Stimulated activated CD4-positive, alpha-beta T cell treated with anti-CD3 and anti-CD28 coated beads, Interleukin-4, amount 100 ng/mL, for 1 hour (primary cell): ENCODE results near the gene ALK.

Experiments
- DNase-seq: peaks from one replicate; pipeline ENCODE4 v3.0.0-alpha.2; 2020

ALK gene

DNA sequence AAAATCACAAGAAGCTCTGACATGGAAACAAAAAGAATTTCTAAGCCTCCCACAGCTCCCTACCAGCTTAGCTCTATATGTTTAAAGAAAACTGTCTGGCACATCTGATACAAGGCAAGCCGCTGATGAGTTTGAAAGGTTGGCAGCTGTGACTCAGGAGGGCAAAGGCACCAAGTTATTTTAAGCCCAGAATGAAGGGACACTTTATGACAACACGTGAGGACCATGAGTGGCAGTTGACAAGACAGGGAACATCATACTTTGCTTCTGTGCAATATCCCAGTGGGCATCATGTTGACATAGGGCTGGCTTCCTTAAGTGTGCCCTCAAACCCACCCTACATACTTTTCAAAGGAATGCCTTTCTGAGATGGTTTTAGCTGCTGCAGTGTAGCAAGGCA lies 533.3 kb downstream of the ALK start:
- no peak for DNase-seq

DNA sequence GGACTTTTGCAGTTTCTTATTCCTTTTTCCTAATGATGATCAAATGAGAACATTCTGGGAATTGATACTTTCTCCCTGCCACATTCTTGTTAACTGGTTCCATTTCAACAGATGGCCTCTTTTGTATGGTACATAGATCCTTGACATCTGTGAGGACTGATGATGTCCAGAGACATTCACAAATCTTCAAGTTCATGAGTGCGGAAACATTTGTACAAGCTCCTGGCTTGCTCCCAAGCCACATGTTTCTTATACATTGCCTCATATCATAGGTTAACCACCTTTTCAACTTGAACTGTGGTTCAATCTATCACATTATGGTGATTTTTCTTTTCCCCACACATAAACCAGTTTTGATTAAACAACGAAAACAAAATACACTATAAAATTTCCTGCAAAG lies 538.9 kb downstream of the ALK start:
- DNase-seq = no peak

DNA sequence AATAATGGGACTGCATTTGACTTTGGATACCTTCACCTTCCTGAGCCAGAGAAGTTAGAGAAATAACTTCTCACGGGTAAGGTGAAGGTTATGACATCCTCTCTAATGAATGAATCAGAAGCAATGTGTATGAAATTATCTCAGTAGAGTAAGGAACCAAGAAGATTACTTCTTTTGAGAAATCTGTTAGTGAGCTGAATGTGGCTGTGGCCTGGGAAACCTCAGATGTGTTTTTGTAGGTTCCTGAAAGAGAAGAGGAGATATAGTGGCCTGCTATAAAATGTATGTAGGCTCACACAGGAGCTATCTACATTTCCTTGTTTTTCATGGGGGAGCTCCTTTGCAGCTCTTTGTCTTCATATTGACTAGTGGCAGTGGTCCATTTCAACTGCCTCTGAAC lies 543.6 kb downstream of the ALK start:
- no peak for DNase-seq

DNA sequence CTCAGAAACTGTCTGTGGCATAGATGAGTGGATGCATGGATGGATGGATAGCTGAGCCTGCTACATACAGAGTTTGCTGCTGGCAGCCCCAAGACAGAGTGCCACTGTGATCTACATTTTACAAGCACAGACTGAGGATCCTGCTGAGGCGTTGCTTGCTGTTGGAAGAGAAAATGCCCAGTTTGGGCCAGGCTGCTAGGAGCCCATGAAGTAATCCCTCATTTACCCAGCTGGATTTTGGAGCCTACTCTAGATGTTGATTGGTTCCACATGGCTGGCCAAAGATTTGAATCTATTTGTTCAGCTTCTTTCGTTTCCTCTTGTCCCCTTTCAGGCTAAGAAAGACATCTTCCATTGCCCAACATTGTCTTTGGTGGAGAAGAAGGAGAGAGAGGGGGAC lies 544.8 kb downstream of the ALK start:
- no peak for DNase-seq

DNA sequence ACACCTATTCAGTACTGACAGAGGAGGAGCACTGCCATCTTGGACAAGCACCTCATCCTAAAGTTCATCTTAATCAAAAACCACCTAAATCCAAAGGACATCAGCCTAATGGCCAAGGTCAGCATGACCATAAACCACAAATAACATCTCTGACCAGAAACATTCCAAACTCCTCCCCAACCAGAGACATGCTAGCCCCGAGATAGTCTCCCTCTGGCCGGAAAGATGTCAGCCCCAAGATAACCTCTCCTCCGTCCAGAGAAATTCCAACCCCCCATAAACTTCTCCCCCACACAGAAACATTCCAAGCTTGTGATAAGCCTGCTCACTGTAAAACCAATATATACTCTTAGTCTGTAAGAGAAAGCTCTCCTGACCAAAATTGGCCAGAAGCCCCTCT lies 545.5 kb downstream of the ALK start:
- no peak for DNase-seq

DNA sequence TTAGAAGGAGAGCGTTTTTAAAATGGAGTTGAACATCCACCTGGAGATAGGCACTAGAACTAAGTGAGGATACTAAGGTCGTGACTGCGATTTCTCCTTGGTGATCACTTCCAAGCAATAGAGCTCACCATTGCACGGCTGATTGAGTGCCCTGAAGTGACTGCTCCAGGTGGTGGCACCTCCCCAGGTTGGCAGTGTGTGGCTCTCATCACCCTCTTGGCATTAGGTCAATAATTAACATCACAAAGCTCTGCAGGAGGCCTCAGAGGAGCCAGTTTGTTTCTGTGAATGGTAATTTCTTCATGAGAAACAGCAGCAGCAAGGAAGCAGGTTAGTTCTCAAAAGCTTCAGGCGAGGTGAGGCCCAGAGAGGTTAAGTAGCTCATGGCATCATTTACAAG lies 546.6 kb downstream of the ALK start:
- DNase-seq = no peak

DNA sequence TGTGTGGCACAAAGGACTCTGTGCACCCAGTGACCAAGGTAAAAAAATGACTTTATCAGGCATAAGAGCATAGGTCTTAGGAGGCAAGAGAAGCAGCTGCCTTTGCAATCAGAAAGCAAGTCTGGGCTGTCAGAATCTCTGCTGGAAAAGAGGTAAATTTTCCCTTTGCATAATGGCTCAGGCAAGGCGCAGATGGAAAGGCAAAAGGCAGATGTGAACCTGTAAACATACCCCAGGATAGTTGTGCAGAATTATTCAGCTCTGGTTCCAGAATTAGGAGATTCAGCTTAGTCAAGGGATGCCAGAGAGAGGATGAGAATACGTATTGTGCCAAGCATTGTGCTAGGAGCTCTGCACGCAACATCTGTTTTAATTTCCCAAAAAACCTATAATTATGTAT lies 547.5 kb downstream of the ALK start:
- DNase-seq = no peak

DNA sequence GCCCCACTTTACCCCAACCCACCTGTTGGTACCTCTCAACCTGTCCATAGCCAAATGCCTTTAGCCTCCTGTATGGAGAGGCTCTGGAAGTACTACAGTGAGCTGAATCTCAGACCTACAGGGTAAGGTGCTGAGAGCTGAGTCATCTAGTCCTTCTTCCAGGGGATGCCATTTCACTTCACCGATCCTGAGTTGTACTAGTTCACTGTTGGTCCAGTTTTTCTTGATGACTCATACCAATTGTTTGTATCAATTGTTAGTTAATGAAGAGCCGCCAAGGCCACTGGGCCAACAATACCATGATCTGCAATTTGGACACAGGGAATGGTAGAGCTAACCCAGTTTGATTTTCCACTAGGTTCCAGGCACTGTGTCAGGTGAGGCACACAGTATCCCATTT lies 549.2 kb downstream of the ALK start:
- no peak for DNase-seq

DNA sequence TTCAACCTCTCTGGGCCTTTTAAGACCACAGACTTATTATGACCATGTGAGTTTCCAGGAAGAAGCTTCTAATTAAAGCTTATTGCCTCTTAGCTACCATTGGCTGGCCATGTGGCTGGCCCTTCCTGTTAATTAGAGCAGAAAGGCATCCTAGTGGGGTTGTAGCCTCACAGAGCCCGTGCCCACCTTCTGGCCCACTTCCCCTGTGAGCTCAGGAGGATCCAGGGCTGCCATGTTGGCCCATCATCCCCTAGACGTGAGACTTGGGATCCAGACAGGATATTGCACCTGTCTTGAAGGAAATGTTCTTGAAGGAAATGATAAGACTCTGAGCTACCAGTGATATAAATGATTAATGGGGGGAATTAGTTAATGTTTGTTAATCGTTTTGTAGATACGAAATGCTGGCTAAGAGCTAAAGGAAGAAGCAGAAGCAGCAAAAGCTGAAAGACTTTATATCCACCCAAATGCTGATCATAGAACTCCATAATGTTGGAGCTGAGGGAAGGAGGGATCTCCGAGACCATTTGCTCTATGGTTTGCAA lies 550.7 kb downstream of the ALK start:
- no peak for DNase-seq

DNA sequence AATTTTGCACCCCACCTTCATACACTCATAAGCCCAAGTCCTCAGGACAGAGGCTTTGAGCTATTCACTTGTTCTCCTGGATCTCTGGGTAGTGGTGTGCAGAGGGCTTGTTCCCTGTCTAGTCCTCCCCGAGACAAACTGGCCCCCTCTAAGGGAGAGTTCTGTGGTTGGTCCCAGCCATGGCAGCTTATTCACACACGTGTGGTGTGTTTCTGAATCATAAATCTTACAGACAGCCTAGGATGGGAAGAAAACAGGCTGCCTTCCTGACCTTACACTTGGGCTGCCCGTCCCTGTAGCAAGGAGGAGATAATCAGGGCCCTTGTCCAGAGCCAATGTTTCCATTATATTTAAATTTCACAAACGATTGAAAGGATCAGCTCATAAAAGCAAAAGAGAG lies 551.2 kb downstream of the ALK start:
- no peak for DNase-seq

DNA sequence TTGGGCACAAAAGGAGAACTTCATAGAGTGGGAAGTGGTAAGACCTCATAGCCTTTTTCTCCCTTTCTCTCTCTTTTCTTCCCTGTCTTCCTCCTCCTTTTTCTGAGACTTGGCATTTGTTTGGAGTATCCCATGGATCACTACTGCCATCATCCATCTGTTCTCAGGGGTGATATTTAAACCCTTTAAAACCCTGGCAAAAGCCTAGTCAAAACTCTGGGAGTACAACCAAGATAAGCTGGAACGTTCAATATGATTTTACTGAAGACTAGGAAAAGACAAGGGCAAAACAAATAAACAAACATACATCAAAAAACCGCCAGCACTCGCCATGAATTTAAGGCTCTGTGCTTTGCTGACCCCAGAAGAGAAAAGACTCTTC lies 552.7 kb downstream of the ALK start:
- no peak for DNase-seq

DNA sequence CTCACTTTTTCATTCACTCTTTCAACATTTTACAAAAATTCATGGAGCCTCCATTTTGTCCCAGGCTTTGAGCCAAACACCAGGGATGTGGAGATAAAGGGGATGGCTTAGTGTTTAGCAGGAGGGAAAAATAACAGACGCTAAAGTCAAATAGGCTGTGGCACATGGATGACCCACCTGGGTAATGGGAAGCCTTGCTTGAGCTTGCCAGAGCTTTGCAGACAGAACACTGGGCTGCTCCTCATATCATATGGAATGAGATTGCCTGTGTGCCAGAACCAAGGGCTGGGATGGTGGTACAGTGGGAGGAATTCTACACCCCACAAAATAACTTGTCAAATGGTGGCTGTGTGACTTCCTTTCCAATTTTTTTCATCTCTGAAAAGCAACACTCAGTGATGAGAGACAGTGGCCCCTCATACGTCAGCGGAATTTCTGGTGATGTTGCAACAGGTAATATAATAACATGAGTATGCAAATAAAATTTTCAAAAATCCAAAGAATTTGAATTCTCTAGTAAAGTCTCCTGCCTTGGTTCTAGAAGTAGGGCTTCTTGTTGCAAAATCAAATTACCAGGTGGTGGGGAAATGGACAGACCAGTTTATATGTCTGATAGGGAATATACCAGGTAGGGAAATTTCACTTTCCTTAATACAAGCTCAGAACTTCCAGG lies 553.3 kb downstream of the ALK start:
- no peak for DNase-seq

DNA sequence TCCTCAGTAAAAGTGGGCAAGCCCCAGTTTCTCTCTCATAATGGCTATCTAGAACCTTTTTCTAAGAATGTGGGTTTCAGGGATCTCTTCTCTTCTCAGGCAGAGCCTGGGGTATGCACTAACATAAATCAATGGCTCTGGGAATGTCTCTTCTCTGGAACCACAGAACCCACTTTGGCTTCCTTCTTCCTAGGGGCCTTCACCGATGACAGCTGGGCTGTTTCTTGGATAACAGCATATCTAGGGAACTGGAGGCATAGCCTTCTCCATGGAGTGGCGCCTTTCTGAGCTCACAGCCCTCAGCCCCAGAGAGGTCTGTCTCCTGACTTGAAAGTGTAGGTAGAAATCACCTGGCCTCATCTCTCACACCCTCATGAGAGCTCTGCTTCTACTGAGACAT lies 558.3 kb downstream of the ALK start:
- no peak for DNase-seq

DNA sequence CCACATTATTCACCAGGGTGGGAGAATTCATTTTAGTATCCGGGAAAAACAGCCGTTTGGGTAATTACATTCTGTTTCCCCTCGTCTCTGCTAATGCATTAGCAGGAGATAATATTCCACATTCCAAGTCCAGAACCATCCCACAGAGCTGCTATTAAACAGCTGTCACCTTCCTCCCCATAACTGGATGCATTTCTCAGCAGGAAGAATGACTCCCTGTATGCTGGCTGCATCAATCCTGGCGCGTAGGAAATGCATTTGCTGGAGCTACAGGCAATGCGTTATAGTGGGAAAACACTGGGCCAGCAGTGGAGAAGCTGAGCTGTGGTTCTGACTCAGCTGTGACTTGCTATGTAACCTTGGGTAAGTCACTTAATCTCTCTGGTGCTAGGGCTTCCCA lies 560.2 kb downstream of the ALK start:
- DNase-seq = no peak

DNA sequence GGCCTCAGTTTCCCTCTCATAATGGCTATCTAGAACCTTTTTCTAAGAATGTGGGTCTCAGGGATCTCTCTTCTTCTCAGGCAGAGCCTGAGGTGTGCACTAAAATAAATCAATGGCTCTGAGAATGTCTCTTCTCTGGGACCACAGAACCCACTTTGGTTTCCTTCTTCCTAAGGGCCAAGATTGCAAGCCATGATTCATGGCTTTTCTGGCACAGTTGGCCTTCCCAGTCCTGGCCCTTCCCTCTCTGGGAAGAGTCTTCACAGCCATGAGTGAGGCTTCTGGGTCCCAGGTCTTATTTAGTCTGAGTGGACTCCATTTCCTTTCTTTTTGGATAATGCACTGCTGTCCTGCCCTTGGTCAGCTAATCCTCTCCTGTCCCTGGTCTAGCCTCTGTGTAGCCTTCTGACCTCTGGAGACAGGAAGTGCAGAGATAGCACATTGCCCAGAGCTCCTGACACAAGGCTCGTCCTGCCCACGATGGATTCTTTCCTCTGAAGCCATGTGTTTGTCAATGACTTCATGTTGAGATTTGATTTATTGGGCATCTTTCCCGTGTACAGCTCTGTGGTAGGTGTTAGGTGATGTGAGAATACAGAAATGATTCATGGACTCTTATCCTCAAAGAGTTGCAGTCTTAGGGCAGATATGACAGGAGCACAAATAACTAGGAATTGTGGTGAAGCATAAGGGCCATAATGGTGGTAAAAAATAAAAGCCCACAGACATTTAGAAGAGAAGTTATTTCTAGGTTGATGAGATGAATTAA lies 561.2 kb downstream of the ALK start:
- DNase-seq = no peak

DNA sequence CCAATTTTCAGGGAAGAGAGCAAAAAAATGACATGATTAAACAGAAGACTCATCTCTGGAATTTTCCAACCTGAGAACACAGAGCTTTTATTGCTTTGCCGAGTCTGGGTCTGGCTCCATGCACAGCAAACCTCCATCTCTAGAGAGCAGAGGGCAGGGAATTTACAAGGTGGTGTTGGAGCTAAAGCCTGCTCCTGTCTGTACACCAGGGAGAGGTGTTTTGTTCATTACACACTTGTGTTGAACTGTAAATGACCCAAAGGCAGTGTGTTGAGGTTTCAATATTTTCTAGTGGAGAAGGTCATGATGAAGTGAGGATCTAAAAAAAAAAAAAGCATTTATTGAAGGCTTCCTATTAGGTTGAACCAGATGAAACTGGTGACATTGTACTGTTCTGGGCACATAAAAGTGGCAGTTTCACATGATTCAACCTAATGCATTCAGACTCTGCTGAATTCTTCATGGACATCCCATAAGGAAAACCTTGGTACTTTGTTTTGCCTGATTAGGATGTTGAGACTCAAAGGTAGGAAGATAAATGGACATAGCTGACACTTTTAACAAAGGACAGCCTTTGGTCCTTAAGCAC lies 567.9 kb downstream of the ALK start:
- no peak for DNase-seq

DNA sequence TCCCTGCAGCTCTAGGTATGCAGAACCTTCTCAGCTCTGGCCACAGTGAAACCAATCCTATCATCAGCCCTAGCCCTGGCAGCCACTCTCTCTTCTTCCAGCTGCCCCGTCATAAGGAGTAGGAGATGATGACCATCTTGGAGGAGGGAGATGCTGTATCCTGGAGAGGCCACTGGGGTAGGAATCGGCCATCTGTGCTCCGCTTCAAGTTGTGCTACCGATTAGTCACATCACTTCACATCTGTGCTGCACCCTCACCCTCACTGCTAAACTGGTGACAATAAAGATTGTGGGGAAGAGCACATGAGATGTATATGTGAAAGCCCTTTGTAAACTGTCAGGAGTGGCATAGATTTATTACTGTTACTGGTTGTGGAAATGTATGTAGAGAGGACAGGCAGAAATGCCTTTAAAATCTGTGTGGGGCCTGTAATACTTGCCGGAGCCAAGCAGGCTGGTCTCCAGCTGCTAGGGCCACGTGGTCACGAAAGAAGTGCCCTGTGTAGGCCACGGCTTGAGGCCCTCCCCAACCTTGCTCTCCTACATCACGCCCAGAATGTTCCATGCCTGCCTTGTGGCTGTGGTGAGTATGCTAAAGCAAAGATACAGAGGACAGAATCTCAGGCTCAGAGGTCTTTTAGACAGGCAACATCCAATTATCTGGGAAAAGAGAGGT lies 569.3 kb downstream of the ALK start:
- no peak for DNase-seq

DNA sequence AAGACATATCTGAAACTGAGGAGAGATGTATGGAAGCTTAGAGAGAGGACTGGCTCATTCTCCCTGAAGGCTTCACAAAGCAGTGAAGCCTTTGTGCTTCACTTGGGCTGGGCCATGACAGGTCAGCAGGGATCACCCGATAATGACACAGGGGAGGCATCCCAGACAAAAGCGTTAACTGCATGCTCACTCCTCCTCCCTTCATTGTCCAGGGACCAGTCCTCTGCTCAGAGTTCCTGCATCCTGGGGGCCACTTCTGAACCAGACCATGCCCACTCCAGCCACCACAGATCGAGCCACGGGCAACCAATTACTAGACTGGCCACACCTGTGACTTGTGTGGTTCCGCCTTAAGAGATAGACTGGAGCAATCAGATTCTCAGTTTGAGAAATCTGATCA lies 570.1 kb downstream of the ALK start:
- DNase-seq = no peak

DNA sequence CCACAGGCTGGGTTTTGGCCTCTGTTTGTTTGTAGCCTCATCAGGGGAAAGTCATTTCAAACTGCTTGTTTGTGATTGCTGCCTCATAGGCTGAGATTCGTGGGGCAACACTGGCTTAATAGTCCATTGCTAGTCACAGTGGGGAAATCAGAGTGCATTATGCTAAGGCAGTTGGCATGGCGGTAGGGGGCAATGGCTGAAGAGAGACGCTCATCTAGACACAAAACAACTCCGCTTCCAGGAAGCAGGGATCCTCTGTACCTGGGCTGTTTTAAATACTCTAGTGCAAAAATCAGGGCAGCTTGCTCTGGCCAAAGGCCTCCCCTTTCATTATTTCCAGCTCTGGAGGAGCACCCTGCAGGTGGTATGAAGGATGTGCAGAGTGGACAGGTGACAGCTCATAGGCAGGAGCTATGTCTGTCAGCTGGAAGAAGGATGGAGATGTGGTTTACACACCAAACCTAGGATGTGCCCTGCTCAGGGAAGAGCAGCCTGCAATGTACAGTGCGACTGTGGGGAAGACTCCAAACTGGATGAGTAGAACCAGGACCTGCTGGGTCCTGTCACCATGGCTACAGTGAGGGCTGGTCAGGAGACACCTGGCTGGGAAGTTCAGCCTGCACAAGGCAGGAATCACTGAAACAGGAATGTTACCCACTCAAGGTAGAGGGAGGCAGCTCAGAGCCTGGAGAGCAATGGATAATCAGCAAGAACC lies 571.9 kb downstream of the ALK start:
- DNase-seq = no peak

DNA sequence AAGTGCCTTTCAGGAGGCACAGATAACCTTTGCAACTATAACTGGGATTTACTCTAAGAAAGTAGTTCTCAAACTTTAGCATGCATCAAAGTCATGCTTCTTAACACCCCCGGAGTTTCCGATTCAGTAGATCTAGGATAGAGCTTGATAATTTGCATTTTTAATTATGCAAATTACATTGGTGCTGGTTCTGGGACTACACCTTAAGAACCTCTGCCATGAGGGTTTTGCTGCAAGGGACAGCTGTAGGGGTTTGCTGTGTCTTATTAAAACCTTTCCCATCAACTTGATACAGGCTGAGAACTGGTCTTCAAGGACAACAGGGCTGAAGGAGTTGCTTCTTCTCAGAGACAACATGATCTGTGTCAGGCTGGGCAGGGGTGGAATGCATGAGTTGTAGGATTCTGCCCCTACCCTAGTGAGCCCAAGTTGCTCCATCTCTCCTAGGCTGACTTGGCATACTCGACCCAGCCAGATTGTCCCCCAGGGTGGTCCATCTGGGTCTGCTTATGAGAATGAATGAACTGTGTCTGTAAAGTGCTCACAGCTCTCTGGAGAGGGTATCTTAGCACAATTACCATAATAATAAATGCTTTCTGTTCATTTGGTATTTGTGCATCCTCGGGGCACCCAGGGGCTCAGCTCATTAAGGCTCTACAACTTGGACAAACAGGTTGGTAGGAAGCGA lies 573.5 kb downstream of the ALK start:
- no peak for DNase-seq

DNA sequence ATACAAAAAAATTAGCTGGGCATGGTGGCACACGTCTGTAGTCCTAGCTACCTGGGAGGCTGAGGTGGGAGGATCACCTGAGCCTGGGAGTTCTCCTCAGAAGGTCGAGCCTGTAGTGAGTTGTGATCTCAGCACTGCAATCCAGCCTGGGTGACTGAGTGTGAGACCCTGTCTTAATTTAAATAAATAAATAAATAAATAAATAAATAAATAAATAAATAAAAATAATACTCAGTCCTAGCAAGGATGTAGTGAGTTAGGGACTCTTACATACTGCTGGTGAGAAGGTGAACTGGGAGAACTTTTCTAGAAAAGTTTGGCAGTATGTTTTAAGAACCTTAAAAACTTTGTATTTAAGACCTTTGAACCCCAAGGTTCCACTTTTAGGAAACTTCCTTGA lies 576.1 kb downstream of the ALK start:
- no peak for DNase-seq

DNA sequence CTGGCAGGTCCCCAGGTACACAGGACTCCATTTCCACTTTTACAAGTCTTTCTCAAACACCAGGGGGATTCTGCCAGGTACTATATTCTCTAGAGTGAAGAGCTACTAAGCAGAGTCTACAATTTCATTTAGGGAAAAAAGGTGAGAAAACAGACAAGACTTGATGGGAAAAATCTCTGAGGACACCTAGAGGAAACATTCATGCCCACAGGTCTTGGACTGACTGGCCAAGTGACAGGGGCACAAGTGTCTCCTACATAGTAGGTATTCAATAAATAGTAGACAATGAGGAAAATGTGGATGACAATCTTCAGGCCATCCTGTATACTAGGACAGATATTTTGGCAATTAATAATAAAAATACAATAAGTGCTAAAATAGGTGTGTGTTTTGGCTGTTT lies 577.6 kb downstream of the ALK start:
- DNase-seq = no peak
